ENCODE results near the gene ZNRD2.

The ZNRD2 gene

DNA sequence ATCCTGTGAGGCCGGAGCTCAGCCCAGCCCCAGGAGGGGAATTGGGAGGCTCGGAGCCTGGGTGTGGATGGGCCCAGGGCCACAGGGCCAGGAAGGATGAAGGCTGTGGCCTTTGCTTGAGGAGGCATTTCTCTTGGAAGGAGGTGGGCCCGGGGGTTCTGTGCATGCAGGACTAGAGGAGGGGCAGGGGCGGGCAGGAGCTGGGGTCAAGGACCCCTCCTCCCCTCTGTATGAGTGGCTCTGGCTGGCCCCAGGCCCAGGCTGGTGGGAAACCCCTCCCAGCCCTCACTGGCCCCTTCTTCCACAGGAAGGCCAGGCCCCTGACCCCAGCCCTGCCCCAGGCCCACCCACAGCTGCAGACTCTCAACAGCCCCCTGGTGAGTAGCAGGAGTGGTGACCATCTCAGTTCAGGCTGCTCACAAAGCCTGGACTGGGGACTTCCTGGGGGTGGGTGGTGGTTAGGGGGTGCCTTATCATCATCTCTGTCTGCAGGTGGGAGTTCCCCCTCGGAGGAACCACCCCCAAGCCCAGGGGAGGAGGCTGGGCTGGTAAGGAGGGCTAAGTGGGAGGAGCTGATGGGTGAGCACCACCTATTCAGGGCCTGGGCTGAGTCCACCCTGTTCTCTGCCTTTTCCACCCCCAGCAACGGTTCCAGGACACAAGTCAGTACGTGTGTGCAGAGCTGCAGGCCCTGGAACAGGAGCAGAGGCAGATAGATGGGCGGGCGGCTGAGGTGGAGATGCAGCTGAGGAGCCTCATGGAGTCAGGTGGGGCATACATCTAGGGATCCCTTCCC, 19.4 kb downstream of the ZNRD2 start:
- DNase-seq: no peak

DNA sequence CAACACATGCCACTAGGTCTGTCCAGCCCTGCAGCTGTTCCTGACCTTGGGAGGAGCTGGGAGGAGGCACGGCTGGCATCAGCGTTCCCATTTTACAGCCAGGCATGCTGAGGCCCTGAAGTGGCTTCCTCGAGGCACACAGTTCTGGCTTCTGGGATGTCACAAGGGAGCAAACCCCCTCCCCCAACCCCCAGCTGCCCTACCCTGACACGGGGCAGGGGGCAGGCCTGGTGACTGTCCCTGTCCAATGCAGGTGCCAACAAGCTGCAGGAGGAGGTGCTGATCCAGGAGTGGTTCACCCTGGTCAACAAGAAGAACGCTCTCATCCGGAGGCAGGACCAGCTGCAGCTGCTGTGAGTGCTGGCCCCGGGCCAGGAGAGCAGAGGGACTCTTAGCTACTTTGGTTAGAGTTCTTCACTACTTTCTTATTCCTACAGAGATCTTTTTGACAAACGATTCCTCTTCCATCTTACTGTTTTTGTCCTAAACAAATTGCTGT, 20.0 kb downstream of the ZNRD2 start:
- DNase-seq: peak; percentile 17 to 51 (median 23)

DNA sequence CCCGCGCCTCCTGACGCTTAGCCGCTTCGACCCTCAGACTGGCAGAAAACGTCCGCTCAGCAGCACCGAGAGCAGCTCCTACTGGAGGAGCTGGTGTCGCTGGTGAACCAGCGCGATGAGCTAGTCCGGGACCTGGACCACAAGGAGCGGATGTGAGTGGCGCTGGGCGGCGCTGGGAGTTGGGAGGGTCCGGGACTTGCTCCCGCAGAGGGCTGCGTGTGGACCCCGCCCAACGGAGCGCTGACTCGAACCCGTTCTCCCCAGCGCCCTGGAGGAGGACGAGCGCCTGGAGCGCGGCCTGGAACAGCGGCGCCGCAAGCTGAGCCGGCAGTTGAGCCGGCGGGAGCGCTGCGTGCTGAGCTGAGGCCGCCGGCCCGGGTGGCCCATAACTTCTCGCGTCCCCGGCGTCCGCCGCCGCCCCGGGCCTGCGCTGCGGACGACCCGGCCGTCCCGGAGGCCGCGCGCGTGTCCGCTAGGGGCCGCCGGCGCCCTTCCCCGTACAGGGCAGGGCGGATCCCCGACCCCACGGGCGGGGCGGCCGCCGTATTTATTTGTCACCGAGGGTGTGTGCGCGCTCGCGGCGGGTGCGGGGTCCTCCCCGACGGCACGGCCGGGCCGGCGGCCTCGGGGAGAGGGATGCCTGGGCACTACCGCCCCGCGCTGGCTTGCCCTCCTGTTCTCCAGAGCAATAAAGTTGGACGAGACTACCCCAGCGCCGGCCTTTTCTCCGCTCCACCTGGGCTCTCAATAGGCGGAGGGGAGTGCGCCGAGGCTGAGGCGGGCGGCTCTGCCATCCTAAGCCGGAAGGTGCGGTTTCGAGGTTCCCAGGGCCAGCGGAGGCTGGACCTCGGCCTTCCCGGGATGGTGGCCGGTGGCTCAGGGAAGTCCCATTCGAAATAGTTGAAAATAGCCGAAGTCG, 21.9 kb downstream of the ZNRD2 start:
- DNase-seq: no peak

DNA sequence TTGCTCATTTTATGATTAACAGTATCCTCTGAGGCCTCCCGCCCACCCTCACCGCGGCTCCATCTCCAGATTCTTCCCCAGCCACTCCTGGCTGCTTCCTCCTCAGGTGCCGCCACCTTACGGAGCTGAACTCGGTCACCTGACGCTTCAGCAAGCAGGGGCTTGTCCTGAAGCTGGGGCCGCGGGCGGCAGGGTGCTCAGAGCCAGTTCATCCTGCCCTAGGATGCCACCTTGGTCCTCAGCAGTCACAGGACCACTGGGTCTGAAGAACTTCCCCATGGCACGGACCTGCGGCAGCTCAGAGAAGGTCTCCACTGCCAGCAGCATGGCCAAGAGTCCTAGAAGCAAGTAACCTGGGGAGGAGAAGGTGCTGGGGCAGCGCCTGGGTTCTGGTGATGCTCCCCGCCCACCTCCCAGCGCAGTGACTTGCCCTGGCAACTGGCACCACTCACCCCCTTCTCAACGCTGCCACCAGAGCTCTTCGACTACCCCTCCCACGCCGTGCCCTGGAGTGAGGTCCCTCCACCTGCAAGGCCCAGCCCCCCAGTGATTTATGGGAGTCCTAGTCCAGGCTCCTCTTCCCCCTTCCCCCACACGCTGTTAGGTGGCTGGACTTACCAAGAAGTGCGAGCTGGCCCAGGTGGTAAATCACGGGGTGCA, 22.7 kb downstream of the ZNRD2 start:
- DNase-seq: peak in 1 of 3 experiments; percentile 47

DNA sequence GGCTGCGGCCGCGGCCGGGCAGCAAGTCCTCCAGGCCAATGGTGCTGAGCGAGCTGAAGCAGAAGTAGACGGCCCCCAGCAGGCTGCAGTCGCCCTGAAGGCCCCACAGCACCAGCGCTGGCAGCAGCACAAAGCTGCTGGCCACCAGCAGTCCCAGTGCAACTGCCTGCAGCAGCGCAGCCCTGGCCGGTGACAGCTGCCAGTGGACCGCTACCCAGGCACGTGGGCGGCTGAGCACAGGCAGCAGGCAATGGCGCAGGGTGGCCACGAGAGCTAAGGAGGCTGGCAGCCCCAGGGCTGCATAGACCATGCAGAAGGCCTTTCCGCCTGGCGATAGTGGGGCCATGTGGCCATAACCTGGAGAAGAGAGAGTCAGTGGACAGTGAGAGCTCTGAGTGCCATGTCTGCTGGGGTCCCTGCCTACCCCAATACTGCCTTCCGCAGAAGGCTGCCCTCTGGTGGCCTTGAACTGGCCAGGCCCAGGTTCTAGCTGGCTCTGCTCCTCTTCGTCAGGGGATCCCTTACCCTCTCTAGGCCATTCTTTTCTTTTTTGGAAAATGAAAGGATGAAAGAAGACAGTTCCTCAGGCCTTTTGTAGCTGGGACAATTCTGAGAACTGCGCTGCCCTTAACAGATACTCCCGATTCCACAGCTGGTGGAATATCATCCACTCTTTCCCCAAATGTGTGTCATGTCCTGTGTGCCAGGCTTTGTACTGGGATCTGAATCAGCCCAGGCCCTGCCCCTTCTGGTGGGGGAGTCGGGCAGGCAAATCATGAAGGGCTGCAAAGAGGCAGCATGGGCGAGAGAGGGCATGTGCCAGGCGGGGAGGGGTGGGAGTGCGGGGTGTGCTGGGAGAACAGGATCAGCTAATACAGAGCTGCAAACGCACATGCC, 23.5 kb downstream of the ZNRD2 start:
- DNase-seq: peak in 1 of 3 experiments; percentile 26

DNA sequence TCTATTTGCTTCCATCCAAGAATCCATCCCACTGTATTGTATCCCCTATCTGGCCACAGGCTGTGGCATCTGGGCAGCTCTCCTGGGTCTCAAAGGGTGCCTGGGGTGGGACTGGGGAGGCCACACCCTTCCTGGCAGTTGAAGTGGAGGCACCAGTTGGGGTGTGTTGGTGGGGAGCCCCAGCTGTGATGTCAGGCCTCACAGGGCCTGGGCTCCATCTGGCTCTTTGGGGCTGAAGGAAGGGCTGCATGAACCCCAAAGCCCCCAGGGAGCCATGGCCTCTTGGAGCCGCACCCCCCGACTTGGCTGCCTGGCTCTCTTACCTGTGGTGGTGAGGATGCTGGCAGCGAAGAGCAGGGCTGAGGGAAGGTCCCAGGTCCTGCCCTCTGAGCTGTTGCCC, 24.9 kb downstream of the ZNRD2 start:
- no peak for DNase-seq

DNA sequence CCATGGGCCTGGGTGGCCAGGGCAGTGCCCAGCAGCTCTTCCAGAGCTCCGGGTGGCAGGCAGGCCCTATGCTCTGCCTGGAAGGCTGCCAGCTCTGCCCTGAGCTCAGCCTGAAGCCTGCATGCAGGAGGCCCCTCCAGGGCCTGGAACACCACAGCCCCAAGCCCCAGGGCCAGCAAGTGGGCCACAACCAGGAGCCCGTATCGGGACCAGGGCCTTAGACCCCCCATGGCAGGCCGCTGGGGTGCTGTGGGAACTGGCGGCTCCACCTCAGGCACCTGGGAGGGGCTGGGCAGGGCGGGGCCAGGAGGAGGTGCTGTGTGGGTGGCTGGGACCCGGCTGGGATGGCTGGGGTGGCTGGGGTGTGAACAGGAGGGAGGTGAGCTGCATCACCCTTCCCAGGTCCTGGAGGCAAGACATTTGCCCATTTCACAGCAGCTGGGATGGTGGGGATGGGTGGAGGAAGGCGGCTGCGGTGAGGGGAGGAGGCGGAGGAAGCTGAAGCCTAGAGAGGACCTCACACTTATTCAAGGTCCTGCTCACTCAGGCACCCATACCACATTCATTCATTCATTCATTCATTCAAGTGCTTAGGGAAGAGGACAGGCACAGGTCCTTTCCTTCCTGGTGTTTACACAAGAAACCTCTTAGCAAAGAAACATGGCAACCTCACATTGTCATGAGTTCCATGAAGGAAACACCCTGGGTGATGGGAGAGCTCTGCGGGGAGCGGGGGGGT, 25.4 kb downstream of the ZNRD2 start, which contains the start of gene KCNK7:
Gene KCNK7 (minus strand): TSS at position 258 of the 739 bp plus-strand sequence. CDS start 28 bp downstream, at position 230.
- DNase-seq: no peak

DNA sequence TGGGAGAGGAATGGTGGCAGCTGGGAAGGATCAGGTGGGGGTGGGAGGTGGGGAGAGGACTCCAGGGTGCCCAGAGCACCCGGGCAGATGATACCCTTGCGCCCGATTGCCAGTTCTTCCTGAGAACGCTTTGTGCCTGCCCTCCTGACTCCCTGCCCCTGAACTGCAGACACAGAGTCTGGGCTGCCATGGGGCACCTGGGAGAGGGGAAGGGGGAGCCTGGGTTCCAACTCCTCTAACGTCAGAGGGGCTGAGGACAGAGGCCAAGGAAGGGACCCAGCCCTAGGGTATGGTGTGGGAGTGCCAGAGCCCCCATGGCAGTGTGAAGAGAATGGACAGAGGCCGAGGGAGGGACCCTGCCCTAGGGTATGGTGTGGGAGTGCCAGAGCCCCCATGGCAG, 26.2 kb downstream of the ZNRD2 start:
- no peak for DNase-seq

DNA sequence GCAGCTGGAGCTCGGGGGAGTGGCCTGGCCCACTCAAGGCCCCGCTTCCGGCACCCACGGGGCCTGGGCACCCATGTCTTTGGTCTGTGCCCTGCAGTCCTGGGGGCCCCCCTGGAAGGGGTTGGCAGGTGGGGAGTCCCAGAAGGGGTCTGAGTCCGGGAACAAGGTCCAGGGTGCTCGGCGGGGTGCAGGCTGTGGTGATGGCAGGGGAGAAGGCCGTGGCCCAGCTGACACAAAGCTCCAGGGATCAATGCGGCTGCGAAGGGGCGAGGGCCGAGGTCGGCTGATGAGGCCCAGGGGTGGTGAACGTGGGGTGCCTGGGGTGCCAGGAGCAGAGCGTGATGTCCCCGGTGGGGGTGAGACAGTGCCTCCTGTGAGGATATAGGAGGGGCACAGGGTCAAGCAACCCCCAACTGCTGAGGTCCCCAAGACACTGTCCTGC, 28.0 kb downstream of the ZNRD2 start:
- no peak for DNase-seq

DNA sequence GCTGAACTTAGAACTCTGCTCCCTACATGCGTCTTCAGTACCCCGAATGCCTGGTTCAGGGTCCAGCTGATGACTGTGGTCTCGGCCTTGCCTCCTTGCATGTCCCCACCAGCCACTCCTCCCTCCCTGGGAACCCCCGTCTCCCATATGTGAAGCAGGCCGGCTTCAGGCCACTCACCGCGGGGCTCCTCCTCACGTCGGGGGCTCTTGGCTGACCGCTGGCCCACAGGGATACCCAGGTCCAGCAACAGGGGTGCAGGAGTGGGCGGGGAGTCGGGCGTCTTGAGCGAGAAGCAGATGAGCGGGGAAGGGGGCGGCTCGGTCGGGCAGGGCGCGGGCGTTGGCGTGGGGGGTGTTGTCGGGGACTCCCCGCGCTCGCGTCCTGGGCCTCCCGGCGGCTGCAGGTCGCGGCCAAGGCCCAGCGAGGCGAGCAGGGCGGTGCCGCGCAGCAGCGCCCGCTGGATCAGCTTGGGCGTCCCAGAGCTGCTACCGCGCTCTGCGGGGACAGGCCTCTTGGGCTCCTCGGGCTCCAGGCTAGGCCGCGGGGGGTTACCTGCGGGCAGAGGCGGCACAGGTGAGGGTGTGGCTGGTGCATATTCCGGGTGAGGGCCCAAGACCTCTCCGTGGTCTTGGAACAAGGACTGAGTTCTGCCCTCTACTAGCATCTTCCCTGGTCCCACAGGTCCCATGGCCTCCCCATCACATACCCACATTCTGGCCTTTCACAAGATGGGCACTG, 29.1 kb downstream of the ZNRD2 start:
- no peak for DNase-seq

DNA sequence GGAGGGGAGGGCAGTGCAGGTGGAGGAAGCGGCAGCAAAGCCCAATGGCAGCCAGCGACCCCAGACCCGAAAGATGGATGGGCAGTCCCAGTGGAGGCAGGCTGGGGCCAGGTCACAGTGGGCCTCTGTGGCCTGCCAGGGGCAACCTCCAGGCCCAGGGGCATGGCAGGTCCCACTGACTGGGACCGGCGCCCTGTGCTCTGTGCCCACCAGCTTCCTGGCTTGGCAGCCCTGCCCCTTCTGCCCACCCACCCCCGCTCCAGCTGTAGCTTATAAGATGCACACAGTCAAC, 29.6 kb downstream of the ZNRD2 start:
- DNase-seq: no peak

DNA sequence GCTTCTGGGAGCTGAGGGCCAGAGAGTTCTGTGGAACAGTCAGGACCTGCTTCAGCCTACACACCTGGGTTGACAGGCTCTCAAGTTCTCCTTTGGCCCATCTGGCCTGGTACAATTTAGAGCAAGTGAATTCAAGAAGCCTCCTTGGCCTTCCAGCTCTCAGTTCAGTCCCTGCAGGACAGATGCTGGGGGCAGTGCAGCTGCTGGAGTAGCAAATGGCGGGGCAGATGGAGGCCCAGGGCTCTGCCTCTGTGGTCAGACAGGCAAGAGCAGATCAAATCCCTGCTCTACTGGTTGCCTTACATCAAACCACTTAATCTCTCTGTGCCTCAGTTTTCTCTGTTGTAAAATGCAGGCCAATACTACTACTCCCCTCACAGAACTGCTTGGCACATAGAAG, 34.0 kb downstream of the ZNRD2 start:
- DNase-seq: no peak

DNA sequence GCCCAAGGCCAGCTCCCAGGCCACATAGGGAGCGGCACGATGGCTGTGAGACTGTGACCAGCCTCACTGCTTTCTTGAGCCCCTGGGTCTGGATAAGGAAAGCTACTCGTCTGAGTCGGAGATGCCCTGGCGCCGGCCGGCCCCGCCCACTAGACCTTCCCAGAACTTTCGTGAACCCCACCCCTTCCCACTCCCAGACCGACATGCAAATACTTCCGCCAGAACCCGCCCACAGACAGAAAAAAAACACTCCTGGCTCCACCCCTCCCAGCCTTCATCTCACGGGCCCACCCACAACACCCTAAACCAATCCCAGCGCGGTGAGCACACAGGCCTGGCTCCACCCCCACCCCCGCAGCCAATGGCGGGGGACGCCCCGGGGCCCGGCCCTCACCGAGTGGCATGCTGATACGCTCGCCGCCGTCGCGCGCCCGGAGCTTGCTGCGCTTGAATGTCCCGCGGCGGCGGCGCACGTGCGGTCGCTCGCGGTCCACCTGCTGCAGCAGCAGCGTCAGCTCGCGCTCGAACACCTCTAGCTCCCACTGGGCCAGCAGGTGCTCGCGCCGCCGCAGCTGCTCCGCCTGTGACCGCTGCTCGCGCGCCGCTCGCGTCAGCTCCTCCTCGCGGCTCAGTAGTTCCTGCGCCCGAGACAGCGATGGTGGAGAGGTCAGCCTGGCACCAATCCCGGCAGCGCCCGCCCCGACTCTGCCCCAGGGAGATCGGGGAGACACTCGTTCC, 36.8 kb downstream of the ZNRD2 start:
- no peak for DNase-seq

DNA sequence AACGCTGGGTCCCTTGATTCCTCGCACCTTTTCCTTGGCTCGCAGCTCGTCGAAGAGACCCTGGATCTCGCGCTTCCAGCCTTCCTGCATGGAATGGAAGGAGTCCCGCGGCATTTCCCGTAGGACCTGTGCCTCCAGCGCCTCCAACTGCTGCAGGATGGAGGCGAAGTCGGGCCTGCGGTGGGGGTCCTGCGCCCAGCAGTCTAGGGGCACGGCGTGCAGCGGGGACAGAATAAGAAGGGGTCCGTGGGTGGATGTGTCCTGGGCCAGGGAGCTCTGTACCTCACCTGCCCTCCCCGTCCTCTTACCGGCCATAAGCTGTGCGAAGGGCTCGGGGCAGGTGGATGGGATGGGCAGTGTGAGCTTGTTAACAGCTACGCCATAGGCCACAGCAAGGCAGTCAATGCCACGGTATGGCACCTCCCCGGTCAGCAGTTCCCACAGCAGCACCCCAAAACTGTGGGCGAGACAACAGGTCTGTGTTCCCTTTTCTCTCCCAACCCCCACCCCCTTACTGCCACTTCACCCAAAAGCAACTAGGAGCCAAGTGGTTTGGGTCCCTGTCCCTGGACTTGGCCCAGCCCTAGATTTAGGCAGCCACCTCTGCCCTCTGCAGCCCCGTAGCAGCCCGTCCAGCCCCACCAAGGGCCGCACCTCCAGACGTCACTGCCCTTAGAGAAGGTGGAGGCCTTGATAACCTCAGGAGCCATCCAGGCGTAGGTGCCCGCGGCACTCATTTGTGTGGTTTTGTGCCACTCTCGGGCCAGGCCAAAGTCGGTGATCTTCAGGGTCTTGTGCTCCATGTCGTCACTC, 37.5 kb downstream of the ZNRD2 start:
- DNase-seq: no peak

DNA sequence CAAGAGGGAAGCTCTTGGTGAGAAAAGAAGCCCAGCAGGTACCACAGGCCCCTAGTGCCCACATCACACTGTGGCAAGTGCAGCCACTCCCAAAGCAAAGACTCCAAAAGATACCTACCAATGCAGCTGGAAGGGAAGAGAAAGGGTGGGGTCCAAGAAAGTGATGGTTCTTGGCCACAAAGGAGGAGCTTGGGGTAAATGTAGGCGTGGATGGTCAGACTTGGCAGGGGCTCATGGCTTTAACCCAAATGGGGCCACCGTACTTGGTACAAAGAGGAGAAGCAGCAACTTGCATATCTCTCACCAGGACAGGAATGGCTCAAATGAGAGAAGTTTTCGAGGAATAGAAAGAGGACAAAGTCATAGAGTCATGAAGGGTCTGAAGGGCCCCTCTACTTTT, 39.0 kb downstream of the ZNRD2 start:
- no peak for DNase-seq

DNA sequence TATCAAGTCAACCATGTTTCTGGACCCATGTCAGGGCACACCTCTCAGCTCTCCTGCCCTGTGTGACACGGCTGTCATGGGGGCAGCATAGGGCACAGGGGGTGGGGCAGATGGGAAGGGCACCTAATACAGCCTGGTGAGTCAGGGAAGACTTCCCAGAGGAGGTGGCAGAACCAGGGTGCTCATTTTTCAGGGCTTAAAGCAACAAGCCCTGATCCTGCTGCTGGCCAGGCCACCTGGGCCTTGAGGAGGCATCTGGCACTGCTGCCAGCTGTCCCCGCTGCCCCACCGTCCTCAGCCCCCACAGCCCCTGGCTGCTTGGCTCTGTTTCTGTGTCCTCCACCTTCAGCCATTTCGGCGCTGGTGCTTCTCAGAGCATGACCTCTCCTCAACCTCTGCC, 39.4 kb downstream of the ZNRD2 start:
- DNase-seq: no peak

DNA sequence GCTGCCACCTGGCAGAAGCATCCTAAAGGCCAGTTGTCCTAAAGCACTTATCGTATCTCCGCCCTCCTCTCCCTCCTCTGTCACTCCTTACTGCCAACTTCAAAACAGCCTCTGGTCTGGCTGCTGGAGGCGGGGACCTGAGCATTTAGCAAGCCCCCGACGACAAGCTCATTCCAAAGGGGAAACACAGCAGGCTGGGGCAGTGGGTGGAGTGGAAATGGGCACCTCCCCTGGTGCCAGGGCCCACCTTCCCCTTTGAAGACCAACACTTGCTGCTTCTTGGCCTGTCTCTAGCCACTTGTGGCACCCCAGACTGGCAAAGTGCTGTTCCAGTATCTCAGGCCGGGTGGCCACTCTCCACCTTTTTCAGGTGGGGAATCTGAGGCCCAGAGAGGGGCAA, 40.1 kb downstream of the ZNRD2 start:
- DNase-seq: no peak

DNA sequence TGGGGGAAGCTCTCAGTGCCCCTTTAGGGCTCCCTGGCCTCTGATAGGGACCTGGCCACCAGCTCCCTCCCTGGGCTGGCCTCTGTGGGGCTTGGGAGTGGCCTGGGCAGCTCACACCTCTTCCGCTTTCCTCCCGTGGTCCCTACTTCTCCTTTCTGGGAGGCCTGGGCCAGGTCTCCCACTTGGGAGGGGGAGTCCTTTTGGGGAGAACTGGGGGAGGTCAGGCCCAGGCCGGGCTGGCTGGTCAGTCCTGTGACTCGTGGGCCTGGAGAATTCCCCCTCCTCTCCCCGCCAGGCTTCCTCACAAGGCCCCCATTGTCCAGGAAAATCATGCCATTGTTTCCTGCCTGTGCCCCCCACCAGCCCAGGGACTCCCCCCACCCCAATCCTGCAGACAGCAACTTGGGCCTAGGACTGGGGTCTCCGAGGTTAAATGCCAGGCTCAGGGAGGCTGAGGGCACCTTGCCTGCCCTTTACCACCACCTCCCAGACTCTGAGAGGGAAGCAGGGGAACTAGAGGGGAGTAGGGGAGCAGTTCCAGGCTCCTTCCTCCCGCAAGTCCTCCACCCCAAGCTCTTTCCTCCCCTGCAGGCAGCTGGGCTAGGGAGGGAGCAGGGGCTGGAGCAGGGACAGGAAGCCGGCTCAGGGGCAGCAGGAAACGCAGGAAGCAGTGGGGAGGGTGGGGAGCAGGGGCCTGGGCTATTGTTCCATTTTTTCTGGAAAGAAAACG, 40.9 kb downstream of the ZNRD2 start:
- no peak for DNase-seq

All from NCI-H1417 (cell line).